ENCODE data around the gene CEP83. TPM values are rescaled to one million over a fixed set of nuclear protein-coding genes. Genes with fewer than 3 reads are reported as not detected.
A peak's percentile ranks its signal among the peaks of the same experiment; 100 is the strongest.

The CEP83 gene
- total and polyA plus RNA-seq, 2 donors (not counting 1 experiment from before 2014, with no cell fraction given): 4.0 to 24.8 TPM

DNA sequence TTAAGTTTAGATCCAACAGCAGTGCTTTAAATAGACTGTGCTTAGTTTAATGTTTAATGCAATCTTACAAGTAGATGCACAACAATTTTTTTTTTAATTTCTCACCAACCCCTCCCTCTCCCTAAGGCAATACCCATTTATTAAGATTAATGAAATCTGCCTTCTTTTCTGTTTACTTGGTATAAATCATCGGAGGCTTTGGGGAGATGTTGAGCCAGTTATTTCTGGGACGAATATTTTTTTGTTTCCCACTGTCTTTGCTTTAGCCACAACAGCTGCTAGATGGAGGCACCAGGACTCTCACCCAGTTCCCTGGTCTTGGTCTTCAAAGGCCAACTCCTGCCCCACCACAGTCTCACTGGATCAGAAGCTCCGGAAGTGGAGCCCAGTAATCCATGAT, 197.9 kb downstream of the CEP83 start:
- Mint-ChIP-seq H3K4me1 (peaks cover 57% of the 10 kb centered on the region), H3K27ac (peak overlapping the region; percentile 99)
- peak overlapping the region; percentile 78 for H2AFZ ChIP-seq (ENCODE audit: insufficient read depth, low read depth, low read length, poor library complexity, severe bottlenecking)

DNA sequence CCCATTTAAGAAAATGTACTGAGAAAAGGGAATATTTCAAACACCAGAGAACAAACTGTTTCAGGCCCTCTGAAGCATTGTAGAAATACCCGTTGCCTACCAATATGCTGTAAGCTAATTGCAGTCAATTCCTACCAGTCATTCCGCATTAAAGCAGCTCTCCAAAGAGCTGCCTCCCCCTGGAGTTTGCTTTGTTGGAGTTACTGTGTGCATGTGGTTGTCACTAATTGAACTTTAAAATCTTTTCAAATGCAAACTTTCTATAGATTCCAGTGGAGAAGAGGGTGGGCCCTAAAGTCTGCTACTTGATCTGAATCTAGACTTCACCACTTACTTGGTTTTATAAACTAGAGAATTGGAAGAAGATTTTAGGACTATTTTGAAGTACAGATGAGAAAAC, 198.5 kb downstream of the CEP83 start:
- H3K79me2 ChIP-seq (ENCODE audit: control insufficient read depth, insufficient read depth, low read length): no peaks in the 10 kb centered on the region
- H3K4me1 ChIP-seq (ENCODE audit: control insufficient read depth in 2 of 2, insufficient read depth in 2 of 2, low read length in 2 of 2): peaks cover 36 to 38% of the 10 kb centered on the region in 2 donors
- H4K20me1 ChIP-seq (ENCODE audit: control insufficient read depth, insufficient read depth, low read length, poor library complexity, severe bottlenecking): no peaks in the 10 kb centered on the region
- H3K4me2 ChIP-seq (replicated peaks; ENCODE audit: low read depth, low read length, poor library complexity, severe bottlenecking): no peak overlapping the region
- no peak overlapping the region for H3K4me3 ChIP-seq (ENCODE audit: control extremely low read depth in 1 of 5, extremely low read depth in 1 of 5, insufficient read depth in 1 of 5, low read depth in 2 of 5, low read length in 4 of 5)
- Mint-ChIP-seq H3K9me3 (ENCODE audit: insufficient read depth) (no peaks in the 10 kb centered on the region), H3K27me3 (no peaks in the 10 kb centered on the region), H3K4me1 (peaks cover 52% of the 10 kb centered on the region), H3K4me3 (no peak overlapping the region), H3K27ac (peak overlapping the region; percentile 59)
- ChIA-PET CTCF (no interaction called here), POLR2A (no interaction called here)
- peak overlapping the region in 1 of 2 donors; percentile 90 for H3K27ac ChIP-seq (ENCODE audit: low read length in 2 of 2)
- no peak for ATAC-seq (ENCODE audit: low read depth)
- no peak overlapping the region for H2AFZ ChIP-seq (ENCODE audit: insufficient read depth, low read depth, low read length, poor library complexity, severe bottlenecking)
- WGBS (ENCODE audit: insufficient coverage): no CpG with 5 or more reads among the region's 2 CpGs
- H3K27me3 ChIP-seq (replicated peaks in 1 of 4; ENCODE audit: control extremely low read depth in 1 of 4, control insufficient read depth in 3 of 4, insufficient read depth in 4 of 4, low read length in 3 of 4): no peaks in the 10 kb centered on the region
- no peak for TF ChIP-seq EZH2 (IDR thresholded peaks at IDR 0.05; ENCODE audit: borderline replicate concordance, insufficient read depth, low read depth, low read length, poor library complexity, severe bottlenecking)
- TF ChIP-seq, protein P1, sequence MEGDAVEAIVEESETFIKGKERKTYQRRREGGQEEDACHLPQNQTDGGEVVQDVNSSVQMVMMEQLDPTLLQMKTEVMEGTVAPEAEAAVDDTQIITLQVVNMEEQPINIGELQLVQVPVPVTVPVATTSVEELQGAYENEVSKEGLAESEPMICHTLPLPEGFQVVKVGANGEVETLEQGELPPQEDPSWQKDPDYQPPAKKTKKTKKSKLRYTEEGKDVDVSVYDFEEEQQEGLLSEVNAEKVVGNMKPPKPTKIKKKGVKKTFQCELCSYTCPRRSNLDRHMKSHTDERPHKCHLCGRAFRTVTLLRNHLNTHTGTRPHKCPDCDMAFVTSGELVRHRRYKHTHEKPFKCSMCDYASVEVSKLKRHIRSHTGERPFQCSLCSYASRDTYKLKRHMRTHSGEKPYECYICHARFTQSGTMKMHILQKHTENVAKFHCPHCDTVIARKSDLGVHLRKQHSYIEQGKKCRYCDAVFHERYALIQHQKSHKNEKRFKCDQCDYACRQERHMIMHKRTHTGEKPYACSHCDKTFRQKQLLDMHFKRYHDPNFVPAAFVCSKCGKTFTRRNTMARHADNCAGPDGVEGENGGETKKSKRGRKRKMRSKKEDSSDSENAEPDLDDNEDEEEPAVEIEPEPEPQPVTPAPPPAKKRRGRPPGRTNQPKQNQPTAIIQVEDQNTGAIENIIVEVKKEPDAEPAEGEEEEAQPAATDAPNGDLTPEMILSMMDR (IDR thresholded peaks at IDR 0.05): no peak
- H3K9ac ChIP-seq (ENCODE audit: low read length): no peak overlapping the region
- no peaks in the 10 kb centered on the region for H3K9me3 ChIP-seq (ENCODE audit: control extremely low read depth in 1 of 3, control insufficient read depth in 2 of 3, insufficient read depth in 1 of 3, low read length in 2 of 3)
- no peak for DNase-seq
- H3K36me3 ChIP-seq (replicated peaks in 1 of 2; ENCODE audit: control extremely low read depth in 1 of 2, control insufficient read depth in 1 of 2, extremely low read depth in 1 of 2, insufficient read depth in 2 of 2, low read length in 1 of 2): peaks cover 3 to 36% of the 10 kb centered on the region in 2 experiments
- intact Hi-C loops (cut with micrococcal nuclease): no loop called here

More for the DNA sequence above, 197.9 kb downstream of the CEP83 start:
- Histone ChIP-seq H3K9me3 (ENCODE audit: control extremely low read depth in 1 of 3, control insufficient read depth in 2 of 3, insufficient read depth in 1 of 3, low read length in 2 of 3) (no peaks in the 10 kb centered on the region), H3K36me3 (replicated peaks in 1 of 2; ENCODE audit: control extremely low read depth in 1 of 2, control insufficient read depth in 1 of 2, extremely low read depth in 1 of 2, insufficient read depth in 2 of 2, low read length in 1 of 2) (peaks cover 3 to 34% of the 10 kb centered on the region in 2 experiments), H3K79me2 (ENCODE audit: control insufficient read depth, insufficient read depth, low read length) (no peaks in the 10 kb centered on the region), H3K4me2 (replicated peaks; ENCODE audit: low read depth, low read length, poor library complexity, severe bottlenecking) (peak overlapping the region; percentile 83), H4K20me1 (ENCODE audit: control insufficient read depth, insufficient read depth, low read length, poor library complexity, severe bottlenecking) (no peaks in the 10 kb centered on the region), H3K9ac (ENCODE audit: low read length) (peak overlapping the region; percentile 68), H3K27ac (ENCODE audit: low read length in 2 of 2) (peak overlapping the region; percentile 81 to 90), H3K27me3 (replicated peaks in 1 of 4; ENCODE audit: control extremely low read depth in 1 of 4, control insufficient read depth in 3 of 4, insufficient read depth in 4 of 4, low read length in 3 of 4) (no peaks in the 10 kb centered on the region), H3K4me1 (ENCODE audit: control insufficient read depth in 2 of 2, insufficient read depth in 2 of 2, low read length in 2 of 2) (peaks cover 43 to 44% of the 10 kb centered on the region in 2 donors), H3K4me3 (ENCODE audit: control extremely low read depth in 1 of 5, extremely low read depth in 1 of 5, insufficient read depth in 1 of 5, low read depth in 2 of 5, low read length in 4 of 5) (peak overlapping the region in 2 of 5 experiments; percentile 69 to 77)
- intact Hi-C loops (cut with micrococcal nuclease): loop anchor here (1.0 to 2.0 kb wide), 4 partner anchors 21 to 198 kb away; partner anchors contain the start of gene CEP83
- WGBS (ENCODE audit: insufficient coverage): 100% methylated on average over 2 of the region's 3 CpGs
- ATAC-seq (ENCODE audit: low read depth): no peak
- DNase-seq: no peak
- ChIA-PET POLR2A (interaction anchor here (0.5 to 1.4 kb wide), 2 partner anchors 54 to 361 kb away, joined by 5 to 6 read pairs; no protein-coding TSS in a partner anchor), CTCF (interaction anchor here (1.0 to 1.5 kb wide), 5 partner anchors 8 to 171 kb away, joined by 3 to 4 read pairs (median 3); no protein-coding TSS in a partner anchor)
- Mint-ChIP-seq H3K9me3 (ENCODE audit: insufficient read depth) (no peaks in the 10 kb centered on the region), H3K27me3 (no peaks in the 10 kb centered on the region), H3K4me3 (peak overlapping the region; percentile 99)
- no peak for TF ChIP-seq EZH2 (IDR thresholded peaks at IDR 0.05; ENCODE audit: borderline replicate concordance, insufficient read depth, low read depth, low read length, poor library complexity, severe bottlenecking)
- TF ChIP-seq, protein P1 (IDR thresholded peaks at IDR 0.05): no peak
